Thymus (tissue), 11 donors: ENCODE results near the gene IKZF2. TPM values are rescaled to one million over a fixed set of nuclear protein-coding genes. Genes with fewer than 3 reads are reported as not detected.

ENCODE experiments used
- DNase-seq, 9 donors: peaks; one replicate each; pipeline ENCODE4 v3.0.0-alpha.2; 2013; ENCODE audit warnings: low spot score in 9 of 9, low read depth in 6 of 9, missing footprints in 1 of 9
- H3K27ac ChIP-seq, 2 donors: one replicate each; pipeline ENCODE4 v1.5.1; 2013; ENCODE audit warnings: control low read depth in 1 of 2, low read depth in 1 of 2, low read length in 1 of 2, mild to moderate bottlenecking in 1 of 2, moderate library complexity in 1 of 2
- H3K27me3 ChIP-seq, 2 donors: one replicate each; pipeline ENCODE4 v1.5.1; 2013; ENCODE audit warnings: low read length in 1 of 2; ENCODE audit not compliant: control insufficient read depth in 2 of 2, insufficient read depth in 1 of 2
- H3K36me3 ChIP-seq, 2 donors: one replicate each; pipeline ENCODE4 v1.5.1; 2013; ENCODE audit warnings: low read length in 1 of 2, mild to moderate bottlenecking in 1 of 2, moderate library complexity in 1 of 2; ENCODE audit not compliant: control insufficient read depth in 2 of 2, insufficient read depth in 2 of 2
- H3K4me1 ChIP-seq, 2 donors: one replicate each; pipeline ENCODE4 v1.5.1; 2013; ENCODE audit warnings: low read length in 2 of 2; ENCODE audit not compliant: control insufficient read depth in 2 of 2, insufficient read depth in 2 of 2
- H3K4me3 ChIP-seq, 2 donors: one replicate each; pipeline ENCODE4 v1.5.1; 2013; ENCODE audit warnings: low read length in 2 of 2, control low read depth in 1 of 2, mild to moderate bottlenecking in 1 of 2
- H3K9me3 ChIP-seq, 2 donors: one replicate each; pipeline ENCODE4 v1.5.1; 2013; ENCODE audit warnings: low read length in 1 of 2, mild to moderate bottlenecking in 1 of 2; ENCODE audit not compliant: control insufficient read depth in 2 of 2, insufficient read depth in 1 of 2
- WGBS: extraction: QIAGEN DNeasy Blood & Tissue Kit; methylation state at CpG from one replicate; pipeline ENCODE4 v1.1.7; 2013; 5-methylcytosine and 5-hydroxymethylcytosine counted together
- polyA plus RNA-seq: library from polyadenylated mRNA; stranded (reverse); fragments of 200-250 nt; gene quantifications from one replicate; pipeline ENCODE4 v1.2.3, GENCODE V29; 2013
- total RNA-seq: library from RNA; stranded (reverse); fragments of 120-200 nt; gene quantifications from one replicate; pipeline ENCODE4 v1.2.4, GENCODE V29; 2013
- donor health status: healthy.

The IKZF2 gene
- total and polyA plus RNA-seq, 2 donors = 19.2 to 158 TPM

- DNase-seq = no peak
- peaks cover 3 to 32% of the 10 kb centered on the region in 2 donors for H3K36me3 ChIP-seq
- 70% methylated on average over 3 of the region's 3 CpGs for WGBS
- no peaks in the 10 kb centered on the region for H3K4me1 ChIP-seq
- H3K27ac ChIP-seq = no peak overlapping the region
- H3K27me3 ChIP-seq = no peaks in the 10 kb centered on the region
- H3K9me3 ChIP-seq = no peaks in the 10 kb centered on the region
- H3K4me3 ChIP-seq = no peak overlapping the region
Measured at GRCh38 chr2:213057977-213058376, 93.4 kb downstream of the IKZF2 start.

- Histone ChIP-seq H3K9me3 (peaks cover 0 to 3% of the 10 kb centered on the region in 2 donors), H3K4me1 (no peaks in the 10 kb centered on the region), H3K36me3 (peaks cover 28 to 85% of the 10 kb centered on the region in 2 donors), H3K27me3 (no peaks in the 10 kb centered on the region), H3K4me3 (no peak overlapping the region), H3K27ac (no peak overlapping the region)
- DNase-seq = no peak
- 95% methylated on average over 1 of the region's 1 CpG for WGBS
Measured at GRCh38 chr2:213046431-213046830, 105.0 kb downstream of the IKZF2 start.

- no peak for DNase-seq
- H3K4me3 ChIP-seq = no peak overlapping the region
- H3K4me1 ChIP-seq = no peaks in the 10 kb centered on the region
- no peak overlapping the region for H3K27ac ChIP-seq
- no peaks in the 10 kb centered on the region for H3K27me3 ChIP-seq
- H3K9me3 ChIP-seq = peaks cover 0 to 3% of the 10 kb centered on the region in 2 donors
- H3K36me3 ChIP-seq = peaks cover 24 to 70% of the 10 kb centered on the region in 2 donors
- 98% methylated on average over 3 of the region's 3 CpGs for WGBS
Measured at GRCh38 chr2:213043566-213043965, 107.8 kb downstream of the IKZF2 start.

DNA sequence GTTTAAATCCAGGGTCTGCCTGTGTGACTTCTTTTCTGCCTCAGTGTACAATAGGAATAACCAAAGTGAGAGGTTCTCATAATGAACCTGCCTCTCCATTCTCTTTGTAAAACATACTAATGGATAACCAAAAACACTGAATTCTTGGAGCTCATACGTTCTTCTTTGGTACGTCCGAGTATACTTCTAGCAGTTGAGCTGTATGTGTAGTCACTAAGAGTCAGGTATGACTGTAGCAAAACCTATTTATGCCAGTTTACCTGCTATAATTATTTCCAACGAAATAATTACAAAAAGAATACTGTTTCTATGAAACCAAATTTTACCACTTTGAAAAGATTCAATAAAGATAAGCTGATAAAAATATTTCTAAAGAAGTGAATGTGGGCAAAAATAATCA is 109.2 kb downstream of the IKZF2 start:
- Histone ChIP-seq H3K27me3 (no peaks in the 10 kb centered on the region), H3K36me3 (peaks cover 29 to 67% of the 10 kb centered on the region in 2 donors), H3K4me1 (peaks cover 0 to 3% of the 10 kb centered on the region in 2 donors), H3K27ac (no peak overlapping the region), H3K4me3 (no peak overlapping the region), H3K9me3 (peaks cover 0 to 3% of the 10 kb centered on the region in 2 donors)
- no peak for DNase-seq
- WGBS = 48% methylated on average over 4 of the region's 4 CpGs

DNA sequence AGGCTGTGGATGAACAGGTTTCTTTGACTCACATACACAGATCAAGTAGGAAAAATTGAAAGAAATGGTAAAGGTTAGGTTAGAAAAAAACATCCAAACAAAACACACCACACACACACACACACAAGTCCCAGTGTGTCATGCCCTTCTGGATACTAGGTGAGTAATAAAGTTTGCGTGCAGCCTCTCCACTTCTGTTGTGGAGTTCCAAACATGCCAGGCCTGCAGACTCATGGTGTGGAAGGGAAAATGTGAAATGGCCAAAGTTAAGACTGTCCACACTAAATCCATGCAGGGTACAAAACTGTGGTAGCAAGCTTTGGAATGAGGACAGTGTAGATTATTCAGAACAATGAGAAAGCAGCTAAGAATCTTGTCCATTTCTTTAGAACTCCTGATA is 114.6 kb downstream of the IKZF2 start:
- no peak overlapping the region for H3K4me3 ChIP-seq
- H3K9me3 ChIP-seq = no peaks in the 10 kb centered on the region
- peaks cover 0 to 6% of the 10 kb centered on the region in 2 donors for H3K4me1 ChIP-seq
- no peak for DNase-seq
- peaks cover 15 to 62% of the 10 kb centered on the region in 2 donors for H3K36me3 ChIP-seq
- H3K27ac ChIP-seq = no peak overlapping the region
- 0% methylated on average over 1 of the region's 1 CpG for WGBS
- H3K27me3 ChIP-seq = no peaks in the 10 kb centered on the region

DNA sequence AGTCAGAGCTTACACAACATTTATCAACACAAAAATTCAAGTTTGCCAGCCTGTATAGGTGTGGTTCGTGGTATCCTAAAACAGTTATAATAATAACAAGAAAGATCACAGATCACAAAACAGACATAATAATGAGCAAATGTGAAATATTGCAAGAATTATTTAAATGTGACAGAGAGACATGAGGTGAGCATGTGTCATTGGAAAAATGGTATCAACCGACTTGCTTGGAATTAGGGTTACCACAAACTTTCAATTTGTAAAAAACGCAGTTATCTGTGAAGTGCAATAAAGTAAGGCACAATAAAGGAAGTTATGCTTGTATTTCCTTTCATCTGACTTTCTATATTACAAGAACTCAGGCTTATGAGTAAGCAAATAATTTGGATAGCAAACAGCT is 116.8 kb downstream of the IKZF2 start:
- 49% methylated on average over 3 of the region's 3 CpGs for WGBS
- Histone ChIP-seq H3K4me3 (no peak overlapping the region), H3K9me3 (no peaks in the 10 kb centered on the region), H3K36me3 (peaks cover 19 to 61% of the 10 kb centered on the region in 2 donors), H3K27me3 (no peaks in the 10 kb centered on the region), H3K4me1 (peaks cover 0 to 6% of the 10 kb centered on the region in 2 donors), H3K27ac (no peak overlapping the region)
- no peak for DNase-seq

GRCh38 chr2:213032607-213033006 is 118.8 kb downstream of the IKZF2 start:
- Histone ChIP-seq H3K4me3 (no peak overlapping the region), H3K9me3 (no peaks in the 10 kb centered on the region), H3K27me3 (no peaks in the 10 kb centered on the region), H3K36me3 (peaks cover 15 to 68% of the 10 kb centered on the region in 2 donors), H3K27ac (no peak overlapping the region), H3K4me1 (peaks cover 0 to 3% of the 10 kb centered on the region in 2 donors)
- 89% methylated on average over 3 of the region's 3 CpGs for WGBS
- no peak for DNase-seq

GRCh38 chr2:213022987-213023386 is 128.4 kb downstream of the IKZF2 start:
- H3K36me3 ChIP-seq = peaks cover 3 to 75% of the 10 kb centered on the region in 2 donors
- H3K27ac ChIP-seq = no peak overlapping the region
- no peaks in the 10 kb centered on the region for H3K9me3 ChIP-seq
- WGBS = 89% methylated on average over 2 of the region's 2 CpGs
- H3K4me3 ChIP-seq = no peak overlapping the region
- H3K4me1 ChIP-seq = no peaks in the 10 kb centered on the region
- H3K27me3 ChIP-seq = no peaks in the 10 kb centered on the region
- no peak for DNase-seq

- H3K4me3 ChIP-seq = no peak overlapping the region
- H3K9me3 ChIP-seq = no peaks in the 10 kb centered on the region
- no peak overlapping the region for H3K27ac ChIP-seq
- DNase-seq = no peak
- no peaks in the 10 kb centered on the region for H3K27me3 ChIP-seq
- peaks cover 3 to 78% of the 10 kb centered on the region in 2 donors for H3K36me3 ChIP-seq
- WGBS = 92% methylated on average over 5 of the region's 5 CpGs
- no peaks in the 10 kb centered on the region for H3K4me1 ChIP-seq
Measured at GRCh38 chr2:213021971-213022899, 129.2 kb downstream of the IKZF2 start.
